ENCODE measurements around the gene CSRNP2. TPM values are rescaled to one million over a fixed set of nuclear protein-coding genes. Genes with fewer than 3 reads are reported as not detected.

CSRNP2 gene
- total and polyA plus RNA-seq, 4 donors: 10.7 to 29.9 (median 20.6) TPM

DNA sequence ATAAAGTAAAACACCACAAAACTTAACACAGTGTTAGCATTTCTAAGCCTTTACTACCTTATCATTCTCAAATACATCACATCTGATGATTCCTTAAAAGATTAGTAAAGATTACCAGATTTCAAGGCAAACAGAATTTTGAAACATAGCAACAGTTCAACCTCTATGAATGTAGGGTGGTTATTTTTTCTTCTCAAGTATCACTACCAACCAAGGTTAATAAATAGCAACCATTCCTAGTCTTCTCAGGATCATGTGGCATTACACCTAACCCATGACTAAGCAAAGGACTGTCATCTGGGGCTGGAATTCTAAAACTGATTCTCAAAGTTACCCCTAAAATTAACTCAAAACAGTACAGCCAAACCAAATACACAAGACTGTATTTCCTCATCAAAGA is 39.4 kb upstream of the CSRNP2 start:
- Histone ChIP-seq H3K36me3 (ENCODE audit: control insufficient read depth in 4 of 4, insufficient read depth in 4 of 4, low read length in 4 of 4) (peaks cover 2 to 12% (median 7%) of the 10 kb centered on the region in 4 donors), H3K4me1 (ENCODE audit: control insufficient read depth in 5 of 5, insufficient read depth in 5 of 5, low read length in 5 of 5) (no peaks in the 10 kb centered on the region), H3K9me3 (ENCODE audit: control insufficient read depth in 4 of 4, insufficient read depth in 3 of 4, low read length in 3 of 4) (no peaks in the 10 kb centered on the region), H3K4me3 (no peak overlapping the region), H3K27ac (ENCODE audit: low read depth in 1 of 2, low read length in 1 of 2) (no peak overlapping the region), H3K27me3 (ENCODE audit: control insufficient read depth in 3 of 3, insufficient read depth in 3 of 3, low read length in 2 of 3) (no peaks in the 10 kb centered on the region), H3K9ac (ENCODE audit: insufficient read depth in 1 of 2, low read length in 2 of 2) (no peak overlapping the region)
- DNase-seq (no peak), ATAC-seq (ENCODE audit: insufficient read depth, low FRiP score) (no peak)
- TF ChIP-seq CTCF (IDR thresholded peaks at IDR 0.05; ENCODE audit: control extremely low read depth, extremely low read depth): no peak

DNA sequence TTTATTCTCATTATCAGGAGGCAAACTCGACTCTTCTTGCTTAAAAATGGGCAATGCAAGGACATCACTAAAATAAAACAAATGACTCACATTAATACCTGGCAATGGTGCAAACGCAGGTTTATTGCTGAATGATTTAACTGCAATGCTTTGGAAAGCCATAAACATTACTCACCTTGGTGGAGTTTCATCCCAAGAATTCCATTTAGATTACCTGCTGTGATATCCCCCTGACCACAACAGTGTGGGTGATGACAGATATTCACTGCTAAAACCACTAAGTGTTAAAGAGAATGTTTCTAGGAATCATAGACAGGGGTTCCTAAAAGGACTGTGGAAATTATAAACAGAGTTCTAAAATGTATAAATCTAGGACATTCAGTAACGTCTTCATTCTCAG is 35.3 kb upstream of the CSRNP2 start:
- no peak overlapping the region for H3K4me3 ChIP-seq
- H3K9ac ChIP-seq (ENCODE audit: insufficient read depth in 1 of 2, low read length in 2 of 2): no peak overlapping the region
- WGBS, 2 donors: 91 to 96% methylated on average over 3 of the region's 3 CpGs
- no peak overlapping the region for H3K27ac ChIP-seq (ENCODE audit: low read depth in 1 of 2, low read length in 1 of 2)
- H3K27me3 ChIP-seq (ENCODE audit: control insufficient read depth in 3 of 3, insufficient read depth in 3 of 3, low read length in 2 of 3): no peaks in the 10 kb centered on the region
- ATAC-seq (ENCODE audit: insufficient read depth, low FRiP score): no peak
- DNase-seq: no peak
- H3K4me1 ChIP-seq (ENCODE audit: control insufficient read depth in 5 of 5, insufficient read depth in 5 of 5, low read length in 5 of 5): no peaks in the 10 kb centered on the region
- H3K36me3 ChIP-seq (ENCODE audit: control insufficient read depth in 4 of 4, insufficient read depth in 4 of 4, low read length in 4 of 4): peaks cover 3 to 18% (median 7%) of the 10 kb centered on the region in 4 donors
- no peaks in the 10 kb centered on the region for H3K9me3 ChIP-seq (ENCODE audit: control insufficient read depth in 4 of 4, insufficient read depth in 3 of 4, low read length in 3 of 4)
- no peak for TF ChIP-seq CTCF (IDR thresholded peaks at IDR 0.05; ENCODE audit: control extremely low read depth, extremely low read depth)

GRCh38 chr12:51115533-51115932 is 32.1 kb upstream of the CSRNP2 start:
- ATAC-seq (ENCODE audit: insufficient read depth, low FRiP score): no peak
- no peak for DNase-seq
- TF ChIP-seq CTCF (IDR thresholded peaks at IDR 0.05; ENCODE audit: control extremely low read depth, extremely low read depth): no peak
- H3K9ac ChIP-seq (ENCODE audit: insufficient read depth in 1 of 2, low read length in 2 of 2): no peak overlapping the region
- no peaks in the 10 kb centered on the region for H3K9me3 ChIP-seq (ENCODE audit: control insufficient read depth in 4 of 4, insufficient read depth in 3 of 4, low read length in 3 of 4)
- H3K4me1 ChIP-seq (ENCODE audit: control insufficient read depth in 5 of 5, insufficient read depth in 5 of 5, low read length in 5 of 5): no peaks in the 10 kb centered on the region
- H3K4me3 ChIP-seq: no peak overlapping the region
- no peak overlapping the region for H3K27ac ChIP-seq (ENCODE audit: low read depth in 1 of 2, low read length in 1 of 2)
- H3K36me3 ChIP-seq (ENCODE audit: control insufficient read depth in 4 of 4, insufficient read depth in 4 of 4, low read length in 4 of 4): peaks cover 6 to 21% (median 15%) of the 10 kb centered on the region in 4 donors
- H3K27me3 ChIP-seq (ENCODE audit: control insufficient read depth in 3 of 3, insufficient read depth in 3 of 3, low read length in 2 of 3): no peaks in the 10 kb centered on the region

GRCh38 chr12:51108136-51108535 is 24.7 kb upstream of the CSRNP2 start:
- WGBS, 2 donors: 52 to 76% methylated on average over 4 of the region's 4 CpGs
- H3K9ac ChIP-seq (ENCODE audit: insufficient read depth in 1 of 2, low read length in 2 of 2): no peak overlapping the region
- TF ChIP-seq CTCF (IDR thresholded peaks at IDR 0.05; ENCODE audit: control extremely low read depth, extremely low read depth): no peak
- no peak overlapping the region for H3K4me3 ChIP-seq
- DNase-seq: no peak
- no peaks in the 10 kb centered on the region for H3K9me3 ChIP-seq (ENCODE audit: control insufficient read depth in 4 of 4, insufficient read depth in 3 of 4, low read length in 3 of 4)
- no peaks in the 10 kb centered on the region for H3K4me1 ChIP-seq (ENCODE audit: control insufficient read depth in 5 of 5, insufficient read depth in 5 of 5, low read length in 5 of 5)
- H3K36me3 ChIP-seq (ENCODE audit: control insufficient read depth in 4 of 4, insufficient read depth in 4 of 4, low read length in 4 of 4): peaks cover 13 to 39% (median 29%) of the 10 kb centered on the region in 4 donors
- H3K27me3 ChIP-seq (ENCODE audit: control insufficient read depth in 3 of 3, insufficient read depth in 3 of 3, low read length in 2 of 3): no peaks in the 10 kb centered on the region
- no peak for ATAC-seq (ENCODE audit: insufficient read depth, low FRiP score)
- H3K27ac ChIP-seq (ENCODE audit: low read depth in 1 of 2, low read length in 1 of 2): no peak overlapping the region
